MM.1S (cell line): Measurements from ENCODE around the gene PBX4.

Experiments
- CTCF ChIP-seq: fragments of 300-600 bp; sonication (generic); IDR thresholded peaks from 2 replicates; pipeline ENCODE4 v1.5.1; 2016; ENCODE audit warnings: antibody characterized with exemption, low read length, mixed read lengths
- EZH2 ChIP-seq: fragments of 300-600 bp; sonication (generic); optimal IDR thresholded peaks from 2 replicates; pipeline ENCODE3; 2017; ENCODE audit warnings: low read depth, mild to moderate bottlenecking, antibody characterized with exemption, low read length, mixed read lengths
- EZH2phosphoT487 ChIP-seq: fragments of 300-600 bp; sonication (generic); IDR thresholded peaks from 2 replicates; pipeline ENCODE4 v1.6.1; 2018; ENCODE audit warnings: antibody characterized with exemption, low read length

GRCh38 chr19:19600793-19601330, 17.6 kb downstream of the PBX4 start:
- no peak for TF ChIP-seq EZH2
- TF ChIP-seq CTCF, result no peak
- no peak for TF ChIP-seq EZH2phosphoT487
